GM19438 (cell line): ENCODE data around the gene LSP1.

Experiments used
- ATAC-seq: cut with Tn5 transposase; IDR thresholded peaks from one replicate; pipeline ENCODE4 v1.9.1; 2021; ENCODE audit warnings: low read depth; ENCODE audit not compliant: unreplicated experiment

LSP1 gene

GRCh38 chr11:1847006-1847735 lies 5.7 kb upstream of the LSP1 start:
- no peak for ATAC-seq

- no peak for ATAC-seq
These were observed 4.8 kb upstream of the LSP1 start for GRCh38 chr11:1847926-1848639.

- no peak for ATAC-seq
These were observed 4.0 kb upstream of the LSP1 start for GRCh38 chr11:1848640-1849430.

- ATAC-seq: no peak
These were observed 1.3 kb upstream of the LSP1 start for GRCh38 chr11:1851468-1852180.

DNA sequence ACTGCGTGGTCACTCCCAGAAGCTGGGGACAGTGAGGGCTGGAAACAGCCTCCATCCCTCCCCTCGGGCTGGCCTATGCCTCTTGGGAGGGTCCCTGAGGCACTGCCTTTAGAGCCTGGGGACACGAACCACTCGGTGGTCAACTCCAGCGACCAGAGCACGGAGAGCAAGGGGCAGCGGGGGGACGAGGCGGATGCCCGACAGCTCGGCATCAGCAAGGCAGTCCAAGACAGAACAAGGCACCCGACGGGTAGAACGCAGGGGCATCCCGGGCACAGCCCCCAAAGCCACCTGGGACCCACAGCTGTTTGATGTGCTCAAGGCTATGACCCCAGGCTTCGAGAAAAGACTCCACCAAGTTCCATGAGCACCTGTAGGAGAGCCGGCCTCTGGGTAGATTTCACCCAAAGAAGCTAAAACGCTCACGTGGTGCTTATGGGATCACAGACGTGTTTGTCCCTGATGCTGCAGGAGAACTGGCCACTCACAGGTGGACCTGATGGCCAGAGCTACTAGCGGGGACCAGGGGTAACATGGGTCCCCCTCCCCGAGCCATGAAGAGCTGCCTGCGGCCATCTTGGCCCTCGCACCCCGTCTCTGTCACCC lies 510 bp upstream of the LSP1 start:
- no peak for ATAC-seq

DNA sequence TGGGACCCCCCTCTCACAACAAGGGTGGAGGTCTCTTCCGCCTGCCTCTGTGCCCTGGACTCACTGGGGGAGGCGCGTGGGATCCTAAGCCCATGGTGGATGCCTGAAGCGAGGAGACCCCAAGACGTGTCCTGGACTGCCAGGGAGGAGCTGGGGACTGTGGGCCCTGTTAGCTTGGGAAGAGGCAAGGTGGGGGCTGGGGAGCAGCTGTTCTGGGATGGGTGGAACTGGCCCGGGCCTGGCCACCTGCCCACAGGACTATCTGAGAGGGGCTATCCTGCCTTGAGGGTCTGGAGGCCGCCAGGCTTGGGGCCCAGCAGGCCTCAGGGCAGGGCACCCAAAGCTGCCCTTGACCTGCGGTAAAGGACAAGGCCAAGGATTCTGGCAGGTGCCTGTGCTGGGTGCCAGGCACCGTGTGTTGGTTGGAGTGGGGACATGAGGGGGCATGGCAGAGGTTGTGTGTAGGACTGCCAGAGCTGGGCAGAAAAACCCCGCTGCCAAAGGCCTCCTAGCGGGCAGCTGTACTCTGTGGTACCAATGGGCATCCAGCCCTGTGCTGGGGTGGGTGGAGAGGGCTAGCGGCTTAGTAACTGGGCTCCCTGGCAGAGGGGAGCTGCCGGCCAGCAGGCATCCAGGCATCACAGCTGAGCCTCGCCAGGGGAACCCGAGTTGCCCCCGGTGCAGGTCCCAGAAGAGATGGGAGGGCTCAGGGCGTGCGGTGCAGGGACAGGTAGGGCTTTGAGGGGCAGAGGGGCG lies 670 bp downstream of the LSP1 start:
- ATAC-seq: no peak

DNA sequence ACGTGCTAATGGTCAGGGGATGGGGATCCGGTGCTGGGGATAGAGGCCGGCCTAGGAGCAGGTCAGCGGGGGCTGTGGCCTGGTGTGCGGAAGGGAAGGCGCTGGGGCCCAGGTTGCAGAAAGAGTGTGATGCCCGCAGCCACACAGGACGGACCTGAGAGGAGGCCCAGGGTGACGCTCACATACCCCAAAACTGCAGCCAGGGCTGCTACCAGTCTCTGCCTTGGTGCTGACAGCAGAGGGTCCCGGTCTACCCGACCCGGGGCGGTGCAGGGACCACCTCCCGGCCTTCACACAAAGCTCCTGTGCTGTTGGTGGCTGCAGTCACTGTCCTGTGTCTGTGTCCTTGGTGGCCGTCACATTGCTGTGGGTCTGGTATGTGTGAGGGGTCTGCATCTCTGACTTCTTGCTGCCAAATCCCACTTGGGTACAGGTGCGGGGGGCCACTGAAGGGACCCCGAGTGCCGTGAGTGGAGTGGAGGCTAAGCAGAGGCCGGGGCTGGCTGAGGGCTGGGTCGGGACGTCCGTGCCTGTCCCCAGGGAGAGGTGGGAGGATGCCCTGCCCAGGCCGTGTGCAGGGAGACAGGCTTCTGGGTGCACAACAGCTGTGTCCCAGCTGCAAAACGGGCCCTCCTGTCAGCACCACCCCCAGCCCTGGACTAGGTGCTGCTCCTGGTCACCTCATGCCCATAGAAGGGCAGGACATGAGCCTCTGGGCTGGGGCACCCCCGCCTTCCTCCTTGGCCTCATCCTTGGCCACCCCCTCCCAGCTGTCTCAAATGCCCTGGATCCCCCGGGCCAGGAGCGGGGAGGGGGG lies 1.5 kb downstream of the LSP1 start:
- ATAC-seq: peak; percentile 17

- peak; percentile 43 for ATAC-seq
These were observed 2.3 kb downstream of the LSP1 start for GRCh38 chr11:1854949-1855885.

GRCh38 chr11:1855886-1856265 lies 3.0 kb downstream of the LSP1 start:
- ATAC-seq: no peak

- no peak for ATAC-seq
These were observed 3.6 kb downstream of the LSP1 start for GRCh38 chr11:1856306-1857005.

DNA sequence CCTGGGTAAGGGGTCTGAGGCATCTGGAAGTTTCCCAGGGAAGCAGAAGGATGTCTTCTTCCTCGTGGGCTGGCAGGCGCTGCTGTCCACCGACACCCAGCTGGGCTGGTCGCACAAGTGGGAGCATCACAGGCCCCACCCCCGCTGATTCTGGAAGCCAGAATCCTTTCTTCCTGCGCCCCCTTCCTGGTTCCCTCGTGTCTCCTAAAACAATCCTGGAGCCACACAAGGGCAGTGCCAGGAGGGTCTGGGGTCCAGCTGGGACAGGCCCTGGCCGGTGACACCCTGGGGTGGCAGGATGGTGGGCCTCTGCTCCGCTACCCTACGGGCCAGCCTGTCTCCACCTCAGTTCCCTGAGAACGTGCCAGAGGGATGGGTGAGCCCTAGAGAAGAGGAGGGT lies 4.2 kb downstream of the LSP1 start:
- ATAC-seq: no peak

- ATAC-seq: no peak
These were observed 5.3 kb downstream of the LSP1 start for GRCh38 chr11:1858154-1858553.

GRCh38 chr11:1858576-1858975 lies 5.7 kb downstream of the LSP1 start:
- no peak for ATAC-seq

DNA sequence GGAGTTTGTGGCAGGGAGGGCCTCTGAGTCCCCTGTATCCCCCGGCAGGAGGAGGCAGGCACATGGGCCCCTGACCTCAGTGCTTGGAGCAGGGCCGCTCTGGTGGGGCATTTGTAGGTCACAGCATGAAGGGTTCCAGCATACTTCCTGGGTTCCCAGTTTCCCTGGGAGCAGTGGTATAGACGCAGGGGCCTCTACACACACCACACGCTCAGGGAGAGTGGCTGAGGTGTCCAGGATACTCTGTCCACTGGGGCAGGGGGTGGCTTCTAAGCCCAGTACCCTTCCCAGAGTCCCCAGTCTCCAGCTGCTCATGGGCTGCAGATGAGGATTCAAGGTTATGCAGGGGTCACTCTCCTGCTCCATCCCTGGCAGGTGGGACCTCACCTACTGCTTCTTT lies 6.1 kb downstream of the LSP1 start:
- no peak for ATAC-seq

DNA sequence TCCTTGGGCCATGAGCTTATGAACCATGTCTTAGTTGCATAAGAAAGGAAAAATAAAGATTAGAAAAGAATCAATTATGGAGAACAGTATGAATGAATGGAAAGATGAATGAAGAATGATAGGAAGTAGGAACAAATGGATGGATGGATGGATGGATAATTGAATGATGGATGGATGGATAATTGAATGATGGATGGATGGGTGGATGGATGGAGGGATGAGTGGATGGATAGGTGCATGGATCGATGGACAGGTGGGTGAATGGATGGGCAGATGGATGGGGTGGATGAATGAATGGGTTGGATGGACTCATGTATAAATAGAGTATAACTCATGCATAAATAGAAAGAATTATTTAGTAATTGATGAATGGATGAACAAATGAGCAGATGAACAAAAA lies 7.2 kb downstream of the LSP1 start:
- no peak for ATAC-seq

GRCh38 chr11:1861435-1862411 lies 8.8 kb downstream of the LSP1 start:
- no peak for ATAC-seq
